Neuronal stem cell (in vitro differentiated cells): ENCODE measurements around the gene SRP68.

ENCODE experiments used
- DNase-seq: peaks from one replicate; pipeline ENCODE4 v3.0.0-alpha.2; 2013; ENCODE audit warnings: low spot score
- H2AFZ ChIP-seq: one replicate; pipeline ENCODE4 v1.6.1; 2013; ENCODE audit warnings: mild to moderate bottlenecking, low read length, inconsistent platforms
- H2AK5ac ChIP-seq: 2 replicates; pipeline ENCODE4 v1.6.1; 2013; ENCODE audit warnings: low read depth, mild to moderate bottlenecking, inconsistent platforms, low read length, moderate library complexity, mixed read lengths
- H2BK120ac ChIP-seq: 2 replicates; pipeline ENCODE4 v1.6.1; 2013; ENCODE audit warnings: low read depth, mild to moderate bottlenecking, inconsistent platforms, low read length, moderate library complexity, mixed read lengths
- H2BK12ac ChIP-seq: one replicate; pipeline ENCODE4 v1.6.1; 2013; ENCODE audit warnings: low read length, inconsistent platforms
- H2BK15ac ChIP-seq: 2 replicates; pipeline ENCODE4 v1.6.1; 2013; ENCODE audit warnings: mild to moderate bottlenecking, low read length, inconsistent platforms, mixed read lengths
- H2BK5ac ChIP-seq: one replicate; pipeline ENCODE4 v1.6.1; 2013; ENCODE audit warnings: inconsistent platforms, mild to moderate bottlenecking, low read length, moderate library complexity
- H3K14ac ChIP-seq: one replicate; pipeline ENCODE4 v1.6.1; 2013; ENCODE audit warnings: low read length, inconsistent platforms
- H3K18ac ChIP-seq: 2 replicates; pipeline ENCODE4 v1.6.1; 2013; ENCODE audit warnings: low read length, inconsistent platforms
- H3K23ac ChIP-seq: 2 replicates; pipeline ENCODE4 v1.6.1; 2013; ENCODE audit warnings: low read depth, mild to moderate bottlenecking, mixed read lengths, low read length, inconsistent platforms; ENCODE audit not compliant: poor library complexity
- H3K27ac ChIP-seq: replicated peaks from 3 replicates; pipeline ENCODE4 v1.5.1; 2013; ENCODE audit warnings: low read length, inconsistent platforms
- H3K27me3 ChIP-seq, 3 experiments: 2 replicates each; pipeline ENCODE4 v1.6.1; 2013; ENCODE audit warnings: low read length in 3 of 3, mild to moderate bottlenecking in 2 of 3, inconsistent platforms in 1 of 3, low read depth in 1 of 3, mixed read lengths in 1 of 3, moderate library complexity in 1 of 3; ENCODE audit not compliant: control insufficient read depth in 3 of 3, insufficient read depth in 3 of 3
- H3K36me3 ChIP-seq, 2 donors: replicated peaks in 1 of 2; 2 replicates each; pipeline ENCODE4 v1.6.1; 2013; ENCODE audit warnings: low read length in 2 of 2; ENCODE audit not compliant: control insufficient read depth in 2 of 2, insufficient read depth in 2 of 2
- H3K4ac ChIP-seq: 2 replicates; pipeline ENCODE4 v1.6.1; 2013; ENCODE audit warnings: inconsistent platforms, mild to moderate bottlenecking, low read length, moderate library complexity
- H3K4me1 ChIP-seq, 2 donors: 1 replicate in 1 of 2; 2 replicates in 1 of 2; pipeline ENCODE4 v1.6.1; 2013; ENCODE audit warnings: low read length in 2 of 2, low read depth in 1 of 2; ENCODE audit not compliant: control insufficient read depth in 2 of 2, insufficient read depth in 1 of 2
- H3K4me2 ChIP-seq: one replicate; pipeline ENCODE4 v1.6.1; 2013; ENCODE audit warnings: mild to moderate bottlenecking, low read length, inconsistent platforms; ENCODE audit not compliant: insufficient read depth, poor library complexity, severe bottlenecking
- H3K4me3 ChIP-seq, 2 donors: 2 replicates each; pipeline ENCODE4 v1.5.1; 2013; ENCODE audit warnings: low read length in 2 of 2, mild to moderate bottlenecking in 2 of 2, inconsistent platforms in 1 of 2, moderate library complexity in 1 of 2
- H3K79me1 ChIP-seq: one replicate; pipeline ENCODE4 v1.6.1; 2013; ENCODE audit warnings: low read depth, mild to moderate bottlenecking, inconsistent platforms, low read length, moderate library complexity
- H3K9ac ChIP-seq: one replicate; pipeline ENCODE4 v1.6.1; 2013; ENCODE audit warnings: mild to moderate bottlenecking, low read depth, low read length, inconsistent platforms; ENCODE audit not compliant: poor library complexity
- H3K9me3 ChIP-seq, 2 donors: replicated peaks in 1 of 2; 2 replicates each; pipeline versions ENCODE3 to v1.6.1; 2013; ENCODE audit warnings: low read length in 2 of 2, mild to moderate bottlenecking in 2 of 2, inconsistent platforms in 1 of 2, low read depth in 1 of 2, mixed read lengths in 1 of 2, moderate library complexity in 1 of 2; ENCODE audit not compliant: control insufficient read depth in 2 of 2, insufficient read depth in 1 of 2
- H4K8ac ChIP-seq: one replicate; pipeline ENCODE4 v1.6.1; 2013; ENCODE audit warnings: low read depth, mild to moderate bottlenecking, inconsistent platforms, low read length, moderate library complexity
- H4K91ac ChIP-seq: one replicate; pipeline ENCODE4 v1.6.1; 2013; ENCODE audit warnings: low read length, low read depth, mild to moderate bottlenecking, inconsistent platforms; ENCODE audit not compliant: poor library complexity
- WGBS, 2 donors: extraction: QIAGEN DNeasy Blood & Tissue Kit; methylation state at CpG; one replicate each; pipeline ENCODE4 v1.1.7; 2013; ENCODE audit warnings: missing lambda C conversion rate in 2 of 2, mixed read lengths in 1 of 2; ENCODE audit not compliant: insufficient read length in 2 of 2, insufficient replicate concordance in 1 of 2; ENCODE audit errors: extremely low coverage in 2 of 2; 5-methylcytosine and 5-hydroxymethylcytosine counted together

The SRP68 gene

GRCh38 chr17:76089680-76090516 lies 17.6 kb upstream of the SRP68 start:
- no peak overlapping the region for H3K23ac ChIP-seq
- H2BK5ac ChIP-seq: no peak overlapping the region
- H4K91ac ChIP-seq: no peak overlapping the region
- no peaks in the 10 kb centered on the region for H3K4me1 ChIP-seq
- no peaks in the 10 kb centered on the region for H3K9me3 ChIP-seq
- H4K8ac ChIP-seq: no peak overlapping the region
- no peak overlapping the region for H2AK5ac ChIP-seq
- no peak overlapping the region for H3K27ac ChIP-seq
- peaks cover 2% of the 10 kb centered on the region for H3K79me1 ChIP-seq
- H3K4me3 ChIP-seq: peak overlapping the region in 1 of 2 donors; percentile 11
- H3K9ac ChIP-seq: no peak overlapping the region
- WGBS, 2 donors: no CpG with 5 or more reads among the region's 32 CpGs
- no peak overlapping the region for H3K4ac ChIP-seq
- no peak overlapping the region for H2BK15ac ChIP-seq
- no peak overlapping the region for H3K4me2 ChIP-seq
- H3K36me3 ChIP-seq: peaks cover 62 to 97% of the 10 kb centered on the region in 2 donors
- H3K14ac ChIP-seq: no peak overlapping the region
- no peak overlapping the region for H2AFZ ChIP-seq
- no peak overlapping the region for H2BK120ac ChIP-seq
- H2BK12ac ChIP-seq: no peak overlapping the region
- no peak for DNase-seq
- no peak overlapping the region for H3K18ac ChIP-seq
- H3K27me3 ChIP-seq: no peaks in the 10 kb centered on the region

- WGBS, 2 donors: no CpG with 5 or more reads among the region's 25 CpGs
These were observed 16.7 kb upstream of the SRP68 start for GRCh38 chr17:76088868-76089576.

GRCh38 chr17:76088041-76088867 lies 15.9 kb upstream of the SRP68 start:
- Histone ChIP-seq H2AK5ac (no peak overlapping the region), H3K14ac (no peak overlapping the region), H2BK15ac (no peak overlapping the region), H3K4me2 (no peak overlapping the region), H3K18ac (peak overlapping the region; percentile 38), H3K9me3 (no peaks in the 10 kb centered on the region), H2BK12ac (no peak overlapping the region), H3K4me3 (peak overlapping the region in 1 of 2 donors; percentile 65), H2AFZ (no peak overlapping the region), H3K4me1 (no peaks in the 10 kb centered on the region), H3K79me1 (peaks cover 2% of the 10 kb centered on the region), H3K4ac (no peak overlapping the region), H4K91ac (no peak overlapping the region), H3K9ac (no peak overlapping the region), H3K36me3 (peaks cover 60 to 97% of the 10 kb centered on the region in 2 donors), H3K23ac (no peak overlapping the region), H4K8ac (no peak overlapping the region), H3K27me3 (no peaks in the 10 kb centered on the region), H2BK5ac (peak overlapping the region; percentile 75), H2BK120ac (no peak overlapping the region), H3K27ac (no peak overlapping the region)
- WGBS, 2 donors: no CpG with 5 or more reads among the region's 25 CpGs
- no peak for DNase-seq

More at GRCh38 chr17:76088868-76089576, 16.7 kb upstream of the SRP68 start:
- H3K23ac ChIP-seq: no peak overlapping the region
- H3K79me1 ChIP-seq: peaks cover 2% of the 10 kb centered on the region
- H4K8ac ChIP-seq: no peak overlapping the region
- no peak overlapping the region for H3K4ac ChIP-seq
- no peak overlapping the region for H2AFZ ChIP-seq
- no peak for DNase-seq
- peaks cover 64 to 97% of the 10 kb centered on the region in 2 donors for H3K36me3 ChIP-seq
- H3K4me1 ChIP-seq: no peaks in the 10 kb centered on the region
- H3K27ac ChIP-seq: no peak overlapping the region
- no peak overlapping the region for H2AK5ac ChIP-seq
- no peak overlapping the region for H2BK5ac ChIP-seq
- no peaks in the 10 kb centered on the region for H3K27me3 ChIP-seq
- H3K9me3 ChIP-seq: no peaks in the 10 kb centered on the region
- H2BK15ac ChIP-seq: no peak overlapping the region
- peak overlapping the region; percentile 38 for H3K18ac ChIP-seq
- peak overlapping the region in 1 of 2 donors; percentile 65 for H3K4me3 ChIP-seq
- no peak overlapping the region for H2BK12ac ChIP-seq
- no peak overlapping the region for H3K9ac ChIP-seq
- no peak overlapping the region for H2BK120ac ChIP-seq
- no peak overlapping the region for H3K14ac ChIP-seq
- H4K91ac ChIP-seq: no peak overlapping the region
- no peak overlapping the region for H3K4me2 ChIP-seq
